ENCODE data around the gene NELL1.

Gene NELL1

DNA sequence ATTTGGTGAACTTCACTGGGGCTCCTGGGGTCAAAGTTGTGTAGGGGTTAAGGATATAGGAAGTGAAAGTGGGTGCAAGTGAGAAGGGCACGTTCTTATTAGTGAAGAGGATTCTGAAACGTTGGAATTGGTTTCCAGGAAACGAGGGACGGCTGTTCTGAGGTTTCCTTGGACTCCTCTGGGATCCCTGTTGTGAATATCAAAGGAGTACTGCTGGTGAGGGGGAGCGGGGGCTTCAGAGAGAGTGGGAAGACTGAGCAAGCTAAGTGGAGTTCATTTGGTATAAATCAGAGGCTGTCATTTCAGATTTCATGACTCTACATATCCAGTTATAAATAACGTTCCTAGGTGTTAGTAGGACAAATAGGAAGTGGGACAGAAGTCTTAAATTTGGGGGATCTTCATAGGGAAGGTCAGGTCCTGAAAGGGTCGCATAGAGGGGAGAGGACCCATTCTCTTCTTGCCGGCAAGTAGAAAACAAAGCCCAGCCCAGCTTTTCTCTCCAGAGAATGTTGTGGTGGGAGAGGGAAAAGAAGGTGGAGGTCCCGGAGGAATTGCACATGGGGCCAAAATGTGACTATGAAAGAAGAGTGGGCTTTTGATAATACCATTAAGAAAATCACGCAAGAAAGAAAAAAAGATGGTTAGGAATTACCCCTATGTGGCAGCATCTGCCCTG lies 1.1 kb upstream of the NELL1 start:
- no peak for DNase-seq (ENCODE audit: low spot score)

- DNase-seq (ENCODE audit: low spot score): no peak
Observed at GRCh38 chr11:20669820-20670684, 666 bp downstream of the NELL1 start.

DNA sequence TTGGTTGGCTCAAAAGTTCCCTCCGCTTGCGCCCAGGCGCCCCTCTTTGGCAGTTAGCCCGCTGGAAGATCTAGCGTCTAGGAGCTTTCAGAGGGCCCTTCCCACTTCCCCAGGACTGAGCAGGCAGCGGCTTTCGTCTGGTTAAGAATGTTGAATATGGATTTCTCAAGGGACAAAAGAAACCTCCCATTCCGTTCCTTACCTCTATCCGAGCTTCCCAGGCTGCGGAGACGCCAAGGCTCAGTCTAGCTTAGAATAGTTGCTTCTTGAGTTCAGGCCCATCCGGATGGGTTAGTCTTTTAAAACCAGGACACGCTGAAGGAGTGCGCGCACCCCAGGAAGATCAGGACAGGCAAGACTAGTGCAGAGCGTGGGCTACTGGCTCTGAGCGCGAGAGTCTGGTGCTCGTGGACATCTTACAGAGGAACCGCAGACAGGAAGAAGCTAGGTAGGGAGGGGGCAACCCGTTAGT lies 1.6 kb downstream of the NELL1 start:
- DNase-seq (ENCODE audit: low spot score): no peak

GRCh38 chr11:20671856-20672546 lies 2.6 kb downstream of the NELL1 start:
- peak; percentile 40 for DNase-seq (ENCODE audit: low spot score)

- peak; percentile 37 for DNase-seq (ENCODE audit: low spot score)
Observed at GRCh38 chr11:20672575-20672974, 3.2 kb downstream of the NELL1 start.

- no peak for DNase-seq (ENCODE audit: low spot score)
Observed at GRCh38 chr11:20676658-20677057, 7.3 kb downstream of the NELL1 start.

- no peak for DNase-seq (ENCODE audit: low spot score)
Observed at GRCh38 chr11:20688761-20689160, 19.4 kb downstream of the NELL1 start.

DNA sequence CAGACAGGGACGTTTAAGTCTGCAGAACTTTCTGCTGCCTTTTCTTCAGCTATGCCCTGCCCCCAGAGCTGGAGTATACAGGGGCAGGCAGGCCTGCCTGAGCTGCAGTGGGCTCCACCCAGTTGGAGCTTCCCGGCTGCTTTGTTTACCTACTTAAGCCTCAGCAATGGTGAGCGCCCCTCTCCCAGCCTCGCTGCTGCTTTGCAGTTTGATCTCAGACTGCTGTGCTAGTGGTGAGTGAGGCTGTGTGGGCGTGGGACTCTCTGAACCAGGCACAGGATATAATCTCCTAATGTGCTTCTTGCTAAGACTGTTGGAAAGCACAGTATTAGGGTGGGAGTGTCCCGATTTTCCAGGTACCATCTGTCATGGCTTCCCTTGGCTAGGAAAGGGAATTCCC lies 38.5 kb downstream of the NELL1 start:
- DNase-seq (ENCODE audit: low spot score): no peak

- no peak for DNase-seq (ENCODE audit: low spot score)
Observed at GRCh38 chr11:20712912-20713311, 43.5 kb downstream of the NELL1 start.

DNA sequence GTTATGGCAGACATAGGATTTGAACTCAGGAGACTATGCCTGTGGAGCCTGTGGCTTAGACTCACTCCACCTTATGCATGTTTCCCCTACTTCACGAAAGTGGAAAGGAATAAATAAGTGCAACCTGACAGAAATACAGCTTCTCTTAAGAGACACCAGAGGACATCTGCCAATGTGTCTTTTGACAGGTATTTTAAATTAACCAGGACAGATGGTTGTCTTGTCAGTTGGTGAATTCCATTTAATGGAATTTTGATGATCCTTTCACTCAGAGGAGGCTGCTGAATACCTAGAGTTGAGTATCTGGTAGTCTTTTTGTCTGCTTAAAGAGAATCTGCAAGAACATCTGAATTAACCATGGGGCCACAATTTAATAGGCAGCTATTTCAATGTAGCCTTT lies 46.1 kb downstream of the NELL1 start:
- DNase-seq (ENCODE audit: low spot score): no peak

DNA sequence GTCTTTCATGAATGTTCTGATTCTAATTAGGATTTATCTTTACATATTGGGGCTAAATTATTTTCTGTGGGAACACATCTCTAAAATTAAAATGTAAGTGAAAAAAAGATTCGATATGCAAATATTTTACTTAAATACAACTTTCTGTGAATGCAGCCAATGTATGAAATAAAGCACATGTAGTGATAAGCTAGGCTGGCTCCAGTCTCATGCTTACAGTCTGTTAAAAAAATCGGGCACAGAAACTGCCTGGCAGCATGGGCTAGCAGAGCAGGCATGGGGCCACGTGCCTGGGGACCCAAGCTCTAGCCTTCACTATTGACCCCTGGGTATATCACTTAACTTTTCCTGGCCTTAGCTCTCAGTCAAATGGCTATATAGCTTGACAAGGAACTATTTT lies 46.5 kb downstream of the NELL1 start:
- no peak for DNase-seq (ENCODE audit: low spot score)

DNA sequence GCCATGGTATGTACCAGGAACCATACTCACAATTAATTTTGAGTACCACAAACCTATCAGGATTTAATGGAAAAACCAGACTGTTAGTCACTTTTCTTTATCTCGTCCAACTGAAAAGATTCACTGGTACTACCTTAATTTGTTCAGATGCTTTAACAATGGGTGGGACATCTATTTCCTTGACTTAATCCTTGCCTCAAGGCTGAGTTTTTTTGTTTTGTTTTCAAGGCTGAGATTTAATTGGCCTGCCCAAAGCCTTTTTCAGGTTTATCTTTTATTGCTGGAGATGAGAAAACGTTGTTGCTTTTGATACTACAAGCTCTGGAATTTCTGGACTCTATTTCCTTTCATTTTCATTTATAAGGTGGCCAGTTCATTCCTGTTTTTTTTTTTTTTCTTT lies 50.4 kb downstream of the NELL1 start:
- DNase-seq (ENCODE audit: low spot score): no peak

- no peak for DNase-seq (ENCODE audit: low spot score)
Observed at GRCh38 chr11:20723366-20723765, 54.0 kb downstream of the NELL1 start.

DNA sequence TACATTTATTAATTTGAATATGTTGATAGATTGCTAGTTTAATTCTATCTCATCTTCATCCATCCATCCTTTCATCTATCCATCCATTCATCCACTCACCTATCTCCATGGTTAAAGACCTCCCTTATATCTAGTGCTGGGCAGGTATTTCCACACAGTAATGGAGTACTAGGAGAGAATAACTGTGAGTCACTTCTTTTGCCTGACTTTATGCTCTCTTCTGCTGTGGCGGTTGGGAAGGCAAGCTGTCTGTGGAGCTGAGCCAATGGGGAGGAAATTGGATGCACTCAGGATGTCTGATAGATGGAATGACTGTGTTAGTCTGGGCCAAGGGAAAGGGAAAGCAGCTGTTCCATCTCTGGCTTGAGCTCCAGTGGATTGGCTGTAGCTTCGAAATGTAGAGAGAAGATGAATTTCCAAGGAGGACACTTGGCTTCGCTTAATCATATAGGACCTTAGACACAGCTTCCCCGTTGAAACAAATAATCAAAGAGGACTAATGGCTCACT lies 60.3 kb downstream of the NELL1 start:
- no peak for DNase-seq (ENCODE audit: low spot score)

DNA sequence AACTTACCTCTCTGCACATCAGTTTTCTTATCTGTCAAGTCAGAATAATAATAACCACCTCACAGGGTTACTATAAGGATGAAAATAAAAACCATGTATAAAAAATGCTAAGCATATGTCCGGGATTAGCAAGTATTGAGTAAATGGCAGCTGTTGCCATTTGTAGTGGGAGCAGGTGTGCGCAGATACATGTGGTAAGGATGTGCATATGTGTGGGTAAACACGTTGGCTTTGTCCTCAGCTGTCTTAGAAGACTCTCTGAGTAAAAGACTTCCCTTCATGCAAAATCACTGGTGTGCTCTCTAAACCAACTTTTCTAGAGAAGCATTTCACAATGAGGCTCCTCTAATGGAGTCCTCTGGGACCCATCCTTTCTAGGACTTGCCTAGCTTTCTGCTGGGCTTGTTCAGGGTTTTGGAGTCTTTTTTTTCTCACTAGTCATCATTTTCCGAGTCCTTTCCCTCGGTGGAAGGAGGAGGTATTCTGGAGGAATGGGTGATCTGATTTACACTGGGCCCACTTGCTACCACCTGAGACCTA lies 62.4 kb downstream of the NELL1 start:
- no peak for DNase-seq (ENCODE audit: low spot score)

GRCh38 chr11:20739107-20739506 lies 69.7 kb downstream of the NELL1 start:
- no peak for DNase-seq (ENCODE audit: low spot score)

DNA sequence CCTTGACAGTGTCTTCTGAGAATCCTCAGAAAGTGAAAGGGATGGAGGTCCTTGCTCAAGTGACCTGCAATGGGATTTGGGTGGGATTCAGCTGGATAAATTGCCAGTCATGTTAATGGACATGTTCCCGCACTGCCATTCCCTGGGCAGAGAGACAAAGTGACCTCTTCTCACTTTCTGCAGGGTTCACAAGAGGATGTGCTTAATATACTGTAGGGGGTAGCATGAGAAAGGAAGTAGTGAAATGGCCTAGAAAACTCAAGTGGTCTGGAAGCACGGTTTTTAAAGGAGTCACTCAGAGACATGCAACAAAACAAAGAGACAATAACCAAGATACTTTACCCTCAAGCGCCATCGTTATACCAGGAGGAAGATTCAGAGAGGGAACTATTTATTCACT lies 70.2 kb downstream of the NELL1 start:
- no peak for DNase-seq (ENCODE audit: low spot score)

- DNase-seq (ENCODE audit: low spot score): peak; percentile 2
Observed at GRCh38 chr11:20754933-20755332, 85.5 kb downstream of the NELL1 start.

GRCh38 chr11:20759541-20759940 lies 90.2 kb downstream of the NELL1 start:
- DNase-seq (ENCODE audit: low spot score): no peak

DNA sequence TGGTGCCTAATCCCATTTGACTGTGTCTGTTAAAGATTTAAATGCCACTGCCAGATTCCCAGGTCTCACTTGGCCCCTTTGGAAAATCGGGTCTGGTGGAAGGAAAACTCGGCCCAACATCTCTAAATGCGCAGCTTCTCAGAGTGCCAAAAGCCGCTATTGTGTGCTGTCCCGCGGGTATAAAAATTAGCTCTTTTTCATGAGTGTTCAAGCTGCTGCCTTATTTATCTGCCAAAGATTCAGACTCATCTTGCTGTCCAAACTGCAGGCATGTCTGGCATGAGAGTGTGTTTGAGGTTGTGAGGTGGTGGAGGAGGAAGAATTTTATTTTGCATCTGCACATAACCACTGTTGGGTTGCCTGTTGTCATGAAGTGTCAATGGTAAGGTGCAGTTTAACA lies 91.4 kb downstream of the NELL1 start:
- no peak for DNase-seq (ENCODE audit: low spot score)

- DNase-seq (ENCODE audit: low spot score): no peak
Observed at GRCh38 chr11:20762116-20762844, 92.9 kb downstream of the NELL1 start.

GRCh38 chr11:20762980-20763379 lies 93.6 kb downstream of the NELL1 start:
- no peak for DNase-seq (ENCODE audit: low spot score)
